ENCODE measurements around the gene PRPF19. TPM values are rescaled to one million over a fixed set of nuclear protein-coding genes. Genes with fewer than 3 reads are reported as not detected.

The PRPF19 gene
- polyA plus RNA-seq, 1 of the 3 experiments (the other 2 are of a cell fraction) = 58.9 TPM

DNA sequence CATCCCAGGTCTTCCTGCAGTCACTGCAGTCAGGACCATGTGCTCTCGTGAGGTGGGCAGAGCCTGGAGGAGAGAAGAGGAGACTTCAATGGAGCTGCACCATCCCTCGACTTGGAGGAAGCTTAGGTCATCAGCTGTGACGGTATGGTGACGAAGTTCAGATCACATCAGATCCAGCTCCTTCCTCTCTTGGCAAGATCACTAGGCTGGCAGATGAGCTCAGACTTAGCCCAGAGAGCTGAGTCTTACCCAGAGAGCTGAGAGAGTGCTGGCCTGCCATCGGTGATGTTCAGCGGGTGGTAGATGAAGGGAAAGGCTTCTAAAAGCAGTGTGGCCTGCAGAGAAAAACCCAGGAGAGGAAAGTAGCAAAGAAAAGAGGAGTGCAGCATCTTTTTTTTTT lies 47.4 kb upstream of the PRPF19 start (continued):
- no peak for TF ChIP-seq EP300 (IDR thresholded peaks at IDR 0.05; ENCODE audit: borderline replicate concordance in 1 of 2, low read depth in 1 of 2, low read length in 1 of 2)
- TF ChIP-seq SIN3A (IDR thresholded peaks at IDR 0.05; ENCODE audit: borderline replicate concordance, low read depth, low read length) = no peak
- TF ChIP-seq GABPA (IDR thresholded peaks at IDR 0.05; ENCODE audit: low read depth) = no peak
- TF ChIP-seq RXRA (IDR thresholded peaks at IDR 0.05; ENCODE audit: borderline replicate concordance, low read depth) = no peak
- no peak for TF ChIP-seq TAF1 (IDR thresholded peaks at IDR 0.05; ENCODE audit: borderline replicate concordance, low read depth, low read length)
- no peak for TF ChIP-seq YY1 (IDR thresholded peaks at IDR 0.05; ENCODE audit: low read depth)
- no peak for TF ChIP-seq FOXM1 (IDR thresholded peaks at IDR 0.05; ENCODE audit: low read depth)

DNA sequence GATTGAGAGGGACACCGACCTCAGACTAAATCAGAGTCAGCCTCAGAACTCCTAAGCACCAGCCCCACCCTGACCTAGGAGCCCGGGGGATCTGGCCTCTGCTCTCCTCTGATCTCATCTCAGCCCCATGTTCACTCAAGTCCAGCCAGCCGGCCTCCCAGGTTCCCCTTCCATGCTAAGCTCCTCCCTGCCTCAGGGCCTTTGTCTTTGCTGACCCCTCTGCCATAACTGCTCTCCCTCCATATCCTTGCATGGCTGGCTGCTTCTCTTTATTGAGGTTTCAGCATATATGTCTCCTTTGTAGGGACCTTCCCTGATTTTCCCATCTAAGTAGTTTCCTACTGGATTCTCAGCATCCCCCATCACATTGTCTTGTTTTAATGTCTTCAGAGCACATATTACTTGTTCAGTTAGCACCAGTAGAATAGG lies 46.4 kb upstream of the PRPF19 start:
- no peaks in the 10 kb centered on the region for H3K9me2 ChIP-seq
- no peak overlapping the region for H3K9ac ChIP-seq
- ChIA-PET POLR2A (no interaction called here), CTCF (interaction anchor here (0.7 to 1.3 kb wide), 2 partner anchors 13 to 17 kb away, joined by 3 to 4 read pairs; no protein-coding TSS in a partner anchor)
- WGBS (ENCODE audit: low lambda C conversion rate) = 89% methylated on average over 3 of the region's 3 CpGs
- no peaks in the 10 kb centered on the region for H3K79me2 ChIP-seq (ENCODE audit: insufficient read depth)
- DNase-seq = no peak
- no peak overlapping the region for H2AFZ ChIP-seq (ENCODE audit: low read depth)
- H3K4me1 ChIP-seq (ENCODE audit: control insufficient read depth in 1 of 2, insufficient read depth in 2 of 2, low read depth in 1 of 2, low read length in 1 of 2) = no peaks in the 10 kb centered on the region
- no peaks in the 10 kb centered on the region for H4K20me1 ChIP-seq (ENCODE audit: insufficient read depth)
- H3K4me2 ChIP-seq = no peak overlapping the region
- no peaks in the 10 kb centered on the region for H3K36me3 ChIP-seq (replicated peaks in 1 of 2; ENCODE audit: control insufficient read depth in 1 of 2, insufficient read depth in 2 of 2, low read length in 1 of 2)
- no peaks in the 10 kb centered on the region for H3F3A ChIP-seq (replicated peaks; ENCODE audit: insufficient read depth)
- no peak overlapping the region for H3K4me3 ChIP-seq (ENCODE audit: low read depth in 2 of 2, low read length in 1 of 2)
- H3K27ac ChIP-seq (ENCODE audit: low read depth in 2 of 2, low read length in 1 of 2) = no peak overlapping the region
- H3K9me3 ChIP-seq = no peaks in the 10 kb centered on the region
- H3K27me3 ChIP-seq (ENCODE audit: insufficient read depth) = no peaks in the 10 kb centered on the region
- TF ChIP-seq SIN3A (IDR thresholded peaks at IDR 0.05; ENCODE audit: borderline replicate concordance, low read depth, low read length) (no peak), TEAD4 (IDR thresholded peaks at IDR 0.05; ENCODE audit: borderline replicate concordance, insufficient read depth) (no peak), ELF1 (IDR thresholded peaks at IDR 0.05) (no peak), RCOR1 (IDR thresholded peaks at IDR 0.05; ENCODE audit: low read length) (no peak), GATA2 (CRISPR knock-in tag; IDR thresholded peaks at IDR 0.05) (no peak), TCF12 (IDR thresholded peaks at IDR 0.05) (no peak)

DNA sequence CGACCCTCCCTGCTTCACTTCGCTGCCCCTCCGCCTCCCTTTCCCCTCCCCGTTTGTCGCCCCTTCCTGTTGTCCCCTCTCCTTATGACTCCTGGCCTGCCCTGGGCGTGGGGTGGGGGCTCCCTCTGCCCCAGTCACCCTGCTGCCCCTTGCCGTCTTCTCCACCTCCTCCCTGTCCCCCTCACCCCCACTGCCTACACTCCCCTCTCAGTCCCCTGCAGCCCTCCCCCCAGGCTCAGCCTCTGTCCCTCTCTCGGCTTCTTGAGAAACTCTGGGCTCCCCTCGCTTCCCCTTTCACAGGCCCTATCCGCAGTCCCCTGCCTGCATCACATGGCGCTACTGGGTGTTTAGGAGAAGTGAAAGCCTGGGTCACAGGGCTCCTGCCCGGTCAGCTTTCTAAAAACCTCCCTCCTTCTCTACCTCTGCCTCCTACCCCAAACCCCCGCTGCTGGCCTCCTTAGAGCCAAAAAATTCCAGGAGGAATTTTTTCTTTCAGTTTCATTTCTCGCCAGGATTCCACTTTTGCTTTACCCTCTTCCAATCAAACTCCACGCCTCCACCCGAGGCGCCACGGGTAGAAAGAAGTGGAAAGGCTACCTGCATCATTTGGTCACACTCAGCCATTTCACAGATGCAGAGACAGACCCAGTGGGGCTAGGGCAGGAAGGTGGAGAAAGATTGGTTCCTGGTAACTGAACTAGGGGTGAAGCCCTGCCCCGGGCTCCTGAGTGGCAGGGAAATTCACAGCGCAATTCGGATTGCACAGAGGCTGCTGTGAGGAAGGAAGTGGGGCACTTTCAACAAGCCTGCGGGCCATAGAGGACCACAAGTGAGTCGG lies 45.7 kb upstream of the PRPF19 start, which contains the start of gene SLC15A3:
SLC15A3 (minus strand) TSS at position 273 of the 838 bp plus-strand sequence. CDS start 625 bp downstream, outside the sequence.
- Histone ChIP-seq H3K36me3 (replicated peaks in 1 of 2; ENCODE audit: control insufficient read depth in 1 of 2, insufficient read depth in 2 of 2, low read length in 1 of 2) (no peaks in the 10 kb centered on the region), H3K4me1 (ENCODE audit: control insufficient read depth in 1 of 2, insufficient read depth in 2 of 2, low read depth in 1 of 2, low read length in 1 of 2) (no peaks in the 10 kb centered on the region), H3K9me3 (no peaks in the 10 kb centered on the region), H3K9me2 (no peaks in the 10 kb centered on the region), H3K4me2 (no peak within 1 kb of the TSS; the same call in 1 of the 2 replicates), H4K20me1 (ENCODE audit: insufficient read depth) (no peaks in the 10 kb centered on the region), H2AFZ (ENCODE audit: low read depth) (no peak within 1 kb of the TSS), H3F3A (replicated peaks; ENCODE audit: insufficient read depth) (no peaks in the 10 kb centered on the region), H3K79me2 (ENCODE audit: insufficient read depth) (no peaks in the 10 kb centered on the region), H3K4me3 (ENCODE audit: low read depth in 2 of 2, low read length in 1 of 2) (no peak within 1 kb of the TSS), H3K27me3 (ENCODE audit: insufficient read depth) (no peaks in the 10 kb centered on the region), H3K9ac (no peak within 1 kb of the TSS), H3K27ac (ENCODE audit: low read depth in 2 of 2, low read length in 1 of 2) (no peak within 1 kb of the TSS)
- ChIA-PET POLR2A (no interaction called here), CTCF (interaction anchor here (0.7 to 1.3 kb wide), 2 partner anchors 12 to 18 kb away, joined by 3 to 4 read pairs; no protein-coding TSS in a partner anchor)
- no peak for DNase-seq
- TF ChIP-seq NRF1 (IDR thresholded peaks at IDR 0.05; ENCODE audit: low read depth, low read length) (no peak), TEAD4 (IDR thresholded peaks at IDR 0.05; ENCODE audit: borderline replicate concordance, insufficient read depth) (no peak), RCOR1 (IDR thresholded peaks at IDR 0.05; ENCODE audit: low read length) (no peak), RXRA (IDR thresholded peaks at IDR 0.05; ENCODE audit: borderline replicate concordance, low read depth) (no peak), FOXJ3 (CRISPR knock-in tag; IDR thresholded peaks at IDR 0.05) (no peak), TAF1 (IDR thresholded peaks at IDR 0.05; ENCODE audit: borderline replicate concordance, low read depth, low read length) (no peak), GATA2 (CRISPR knock-in tag; IDR thresholded peaks at IDR 0.05) (no peak)
- TF ChIP-seq, protein P1, sequence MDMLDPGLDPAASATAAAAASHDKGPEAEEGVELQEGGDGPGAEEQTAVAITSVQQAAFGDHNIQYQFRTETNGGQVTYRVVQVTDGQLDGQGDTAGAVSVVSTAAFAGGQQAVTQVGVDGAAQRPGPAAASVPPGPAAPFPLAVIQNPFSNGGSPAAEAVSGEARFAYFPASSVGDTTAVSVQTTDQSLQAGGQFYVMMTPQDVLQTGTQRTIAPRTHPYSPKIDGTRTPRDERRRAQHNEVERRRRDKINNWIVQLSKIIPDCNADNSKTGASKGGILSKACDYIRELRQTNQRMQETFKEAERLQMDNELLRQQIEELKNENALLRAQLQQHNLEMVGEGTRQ (IDR thresholded peaks at IDR 0.05; ENCODE audit: borderline replicate concordance, low read depth, low read length) = no peak
- TF ChIP-seq, protein P2, sequence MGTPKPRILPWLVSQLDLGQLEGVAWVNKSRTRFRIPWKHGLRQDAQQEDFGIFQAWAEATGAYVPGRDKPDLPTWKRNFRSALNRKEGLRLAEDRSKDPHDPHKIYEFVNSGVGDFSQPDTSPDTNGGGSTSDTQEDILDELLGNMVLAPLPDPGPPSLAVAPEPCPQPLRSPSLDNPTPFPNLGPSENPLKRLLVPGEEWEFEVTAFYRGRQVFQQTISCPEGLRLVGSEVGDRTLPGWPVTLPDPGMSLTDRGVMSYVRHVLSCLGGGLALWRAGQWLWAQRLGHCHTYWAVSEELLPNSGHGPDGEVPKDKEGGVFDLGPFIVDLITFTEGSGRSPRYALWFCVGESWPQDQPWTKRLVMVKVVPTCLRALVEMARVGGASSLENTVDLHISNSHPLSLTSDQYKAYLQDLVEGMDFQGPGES (IDR thresholded peaks at IDR 0.05; ENCODE audit: low read depth, low read length) = no peak
- TF ChIP-seq, protein P3, sequence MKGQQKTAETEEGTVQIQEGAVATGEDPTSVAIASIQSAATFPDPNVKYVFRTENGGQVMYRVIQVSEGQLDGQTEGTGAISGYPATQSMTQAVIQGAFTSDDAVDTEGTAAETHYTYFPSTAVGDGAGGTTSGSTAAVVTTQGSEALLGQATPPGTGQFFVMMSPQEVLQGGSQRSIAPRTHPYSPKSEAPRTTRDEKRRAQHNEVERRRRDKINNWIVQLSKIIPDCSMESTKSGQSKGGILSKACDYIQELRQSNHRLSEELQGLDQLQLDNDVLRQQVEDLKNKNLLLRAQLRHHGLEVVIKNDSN (IDR thresholded peaks at IDR 0.05; ENCODE audit: borderline replicate concordance, low read depth) = no peak
- TF ChIP-seq, protein P4, sequence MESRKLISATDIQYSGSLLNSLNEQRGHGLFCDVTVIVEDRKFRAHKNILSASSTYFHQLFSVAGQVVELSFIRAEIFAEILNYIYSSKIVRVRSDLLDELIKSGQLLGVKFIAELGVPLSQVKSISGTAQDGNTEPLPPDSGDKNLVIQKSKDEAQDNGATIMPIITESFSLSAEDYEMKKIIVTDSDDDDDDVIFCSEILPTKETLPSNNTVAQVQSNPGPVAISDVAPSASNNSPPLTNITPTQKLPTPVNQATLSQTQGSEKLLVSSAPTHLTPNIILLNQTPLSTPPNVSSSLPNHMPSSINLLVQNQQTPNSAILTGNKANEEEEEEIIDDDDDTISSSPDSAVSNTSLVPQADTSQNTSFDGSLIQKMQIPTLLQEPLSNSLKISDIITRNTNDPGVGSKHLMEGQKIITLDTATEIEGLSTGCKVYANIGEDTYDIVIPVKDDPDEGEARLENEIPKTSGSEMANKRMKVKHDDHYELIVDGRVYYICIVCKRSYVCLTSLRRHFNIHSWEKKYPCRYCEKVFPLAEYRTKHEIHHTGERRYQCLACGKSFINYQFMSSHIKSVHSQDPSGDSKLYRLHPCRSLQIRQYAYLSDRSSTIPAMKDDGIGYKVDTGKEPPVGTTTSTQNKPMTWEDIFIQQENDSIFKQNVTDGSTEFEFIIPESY (IDR thresholded peaks at IDR 0.05; ENCODE audit: borderline replicate concordance, low read depth) = no peak
- 84% methylated on average over 23 of the region's 23 CpGs for WGBS (ENCODE audit: low lambda C conversion rate)
